PFSK-1 (cell line): ENCODE data around the gene DDTL.

Experiments used
- REST ChIP-seq, 2 experiments: IDR thresholded peaks; 2 replicates each; pipeline versions ENCODE4 v1.6.1 to v1.8.0; 2011 to 2012; ENCODE audit warnings: low read depth in 2 of 2, low read length in 2 of 2, control low read depth in 1 of 2, inconsistent platforms in 1 of 2, mild to moderate bottlenecking in 1 of 2, moderate library complexity in 1 of 2; ENCODE audit not compliant: insufficient read depth in 1 of 2
- SIN3A ChIP-seq: IDR thresholded peaks from 2 replicates; pipeline ENCODE4 v1.6.1; 2012; ENCODE audit warnings: mild to moderate bottlenecking, low read length, moderate library complexity, borderline replicate concordance; ENCODE audit not compliant: insufficient read depth

DNA sequence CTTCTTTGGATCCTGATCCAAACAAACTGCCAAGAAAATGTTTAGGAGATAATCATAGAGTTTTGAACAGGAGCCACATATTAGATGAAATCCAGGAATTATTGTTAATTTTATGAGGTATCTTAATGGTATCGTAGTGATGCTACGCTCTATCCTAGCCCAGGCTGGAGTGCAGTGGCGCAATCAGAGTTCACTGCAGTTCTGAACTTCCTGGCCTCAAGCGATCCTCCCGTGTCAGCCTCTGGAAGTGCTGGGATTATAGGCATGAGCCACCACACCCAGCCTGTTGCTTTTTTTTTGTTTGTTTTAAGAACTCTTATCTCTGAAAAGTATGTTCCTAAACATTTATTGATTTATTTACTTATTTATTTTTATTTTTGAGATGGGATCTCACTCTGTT lies 36.2 kb downstream of the DDTL start:
- no peak for TF ChIP-seq SIN3A
- no peak for TF ChIP-seq REST (IDR thresholded peaks at IDR 0.05; ENCODE audit: insufficient read depth in 1 of 2, low read depth in 2 of 2, low read length in 2 of 2)
